ENCODE data around the gene GPX3. TPM values are rescaled to one million over a fixed set of nuclear protein-coding genes. Genes with fewer than 3 reads are reported as not detected.
A peak's percentile ranks its signal among the peaks of the same experiment; 100 is the strongest.

The GPX3 gene
- total RNA-seq, 1 experiment from 2014 or later = not detected

GRCh38 chr5:151052836-151053235, 32.4 kb downstream of the GPX3 start:
- no peak overlapping the region for H3K4me3 ChIP-seq (ENCODE audit: low read length)
- no peaks in the 10 kb centered on the region for H3K9me2 ChIP-seq (replicated peaks; ENCODE audit: insufficient read depth, low read length)
- peak overlapping the region; percentile 10; the same call in 1 of the 2 replicates for H3K9ac ChIP-seq (ENCODE audit: low read length)
- H3K4me1 ChIP-seq (ENCODE audit: low read length) = peaks cover 28% of the 10 kb centered on the region
- H3K27ac ChIP-seq (ENCODE audit: low read length) = peak overlapping the region; percentile 69
- H2AFZ ChIP-seq (ENCODE audit: low read length) = no peak overlapping the region
- H3K79me2 ChIP-seq (ENCODE audit: low read length) = peaks cover 14% of the 10 kb centered on the region
- no peaks in the 10 kb centered on the region for H3K27me3 ChIP-seq (ENCODE audit: low read length)
- peak; percentile 61 for DNase-seq
- H3K4me2 ChIP-seq (ENCODE audit: low read depth, low read length, poor library complexity, severe bottlenecking) = no peak overlapping the region
- peaks cover 39% of the 10 kb centered on the region for H3K36me3 ChIP-seq (ENCODE audit: insufficient read depth, low read length)
- no peaks in the 10 kb centered on the region for H4K20me1 ChIP-seq (ENCODE audit: insufficient read depth, low read depth, low read length)
- H3K9me3 ChIP-seq (ENCODE audit: low read length) = no peaks in the 10 kb centered on the region

- no peaks in the 10 kb centered on the region for H4K20me1 ChIP-seq (ENCODE audit: insufficient read depth, low read depth, low read length)
- no peak overlapping the region for H2AFZ ChIP-seq (ENCODE audit: low read length)
- peaks cover 37% of the 10 kb centered on the region for H3K4me1 ChIP-seq (ENCODE audit: low read length)
- no peaks in the 10 kb centered on the region for H3K27me3 ChIP-seq (ENCODE audit: low read length)
- H3K4me2 ChIP-seq (ENCODE audit: low read depth, low read length, poor library complexity, severe bottlenecking) = no peak overlapping the region
- peaks cover 22% of the 10 kb centered on the region for H3K79me2 ChIP-seq (ENCODE audit: low read length)
- H3K9me3 ChIP-seq (ENCODE audit: low read length) = no peaks in the 10 kb centered on the region
- no peak overlapping the region for H3K9ac ChIP-seq (ENCODE audit: low read length)
- no peak overlapping the region; the same call in 1 of the 2 replicates for H3K27ac ChIP-seq (ENCODE audit: low read length)
- DNase-seq = no peak
- H3K9me2 ChIP-seq (replicated peaks; ENCODE audit: insufficient read depth, low read length) = no peaks in the 10 kb centered on the region
- no peak overlapping the region for H3K4me3 ChIP-seq (ENCODE audit: low read length)
- peaks cover 41% of the 10 kb centered on the region; the same call in 1 of the 2 replicates for H3K36me3 ChIP-seq (ENCODE audit: insufficient read depth, low read length)
Observed at GRCh38 chr5:151053796-151054462, 33.5 kb downstream of the GPX3 start.

DNA sequence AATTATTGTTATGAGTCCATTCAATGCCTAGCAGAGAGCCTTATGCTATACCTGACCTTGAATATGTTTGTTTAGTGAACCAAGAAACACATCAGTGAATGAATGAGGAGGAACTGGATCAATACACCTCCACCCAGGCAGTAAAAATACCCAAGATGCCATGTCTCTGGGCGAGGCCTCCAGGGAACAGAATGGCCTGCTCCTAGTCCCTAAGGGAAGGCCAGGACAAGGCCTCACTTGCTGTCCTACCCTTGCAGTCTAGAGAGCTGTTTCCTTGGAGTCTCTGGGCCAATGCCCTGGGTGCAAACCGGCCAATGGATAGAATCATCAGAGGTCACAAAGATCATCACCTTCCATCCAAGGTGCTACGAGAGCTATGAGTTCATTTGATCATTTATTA, 34.3 kb downstream of the GPX3 start:
- Histone ChIP-seq H3K4me2 (ENCODE audit: low read depth, low read length, poor library complexity, severe bottlenecking) (no peak overlapping the region), H4K20me1 (ENCODE audit: insufficient read depth, low read depth, low read length) (no peaks in the 10 kb centered on the region), H3K9me2 (replicated peaks; ENCODE audit: insufficient read depth, low read length) (no peaks in the 10 kb centered on the region)

DNA sequence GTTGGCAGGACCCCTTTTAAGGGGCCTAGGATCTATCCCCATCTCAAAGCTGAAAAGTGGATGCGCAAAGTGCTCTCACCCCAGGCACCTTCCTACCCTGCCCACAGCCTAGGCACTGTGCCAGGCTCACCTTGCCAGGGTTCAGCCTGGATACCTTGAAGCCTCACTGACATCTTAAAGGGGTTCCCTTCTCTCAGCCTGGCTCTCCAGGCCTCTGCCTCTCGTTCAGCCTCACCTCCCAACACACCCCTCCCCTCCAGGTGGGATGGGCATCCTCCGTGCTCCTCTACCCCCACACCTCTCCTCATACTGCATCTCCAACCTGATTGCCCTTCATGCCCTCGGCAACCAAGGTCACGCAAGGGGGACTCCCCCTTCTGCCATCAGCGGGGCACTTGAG, 34.9 kb downstream of the GPX3 start:
- H3K27ac ChIP-seq (ENCODE audit: low read length) = no peak overlapping the region
- no peaks in the 10 kb centered on the region for H4K20me1 ChIP-seq (ENCODE audit: insufficient read depth, low read depth, low read length)
- H3K79me2 ChIP-seq (ENCODE audit: low read length) = peaks cover 22% of the 10 kb centered on the region
- no peaks in the 10 kb centered on the region for H3K9me3 ChIP-seq (ENCODE audit: low read length)
- no peak for DNase-seq
- peaks cover 32% of the 10 kb centered on the region; the same call in 1 of the 2 replicates for H3K36me3 ChIP-seq (ENCODE audit: insufficient read depth, low read length)
- H3K4me2 ChIP-seq (ENCODE audit: low read depth, low read length, poor library complexity, severe bottlenecking) = no peak overlapping the region
- H3K4me3 ChIP-seq (ENCODE audit: low read length) = no peak overlapping the region
- no peak overlapping the region for H3K9ac ChIP-seq (ENCODE audit: low read length)
- H3K4me1 ChIP-seq (ENCODE audit: low read length) = peaks cover 51% of the 10 kb centered on the region
- no peaks in the 10 kb centered on the region for H3K27me3 ChIP-seq (ENCODE audit: low read length)
- no peaks in the 10 kb centered on the region for H3K9me2 ChIP-seq (replicated peaks; ENCODE audit: insufficient read depth, low read length)
- no peak overlapping the region for H2AFZ ChIP-seq (ENCODE audit: low read length)

More for the DNA sequence above, 34.3 kb downstream of the GPX3 start:
- Histone ChIP-seq H3K9me3 (ENCODE audit: low read length) (no peaks in the 10 kb centered on the region), H3K4me3 (ENCODE audit: low read length) (no peak overlapping the region), H3K36me3 (ENCODE audit: insufficient read depth, low read length) (peaks cover 33% of the 10 kb centered on the region; the same call in 1 of the 2 replicates), H3K27me3 (ENCODE audit: low read length) (no peaks in the 10 kb centered on the region), H3K79me2 (ENCODE audit: low read length) (peaks cover 24% of the 10 kb centered on the region), H3K9ac (ENCODE audit: low read length) (no peak overlapping the region), H3K4me1 (ENCODE audit: low read length) (peaks cover 45% of the 10 kb centered on the region), H3K27ac (ENCODE audit: low read length) (0 out of 2 replicates have a peak overlapping the region, but pooled peaks have one; percentile 9), H2AFZ (ENCODE audit: low read length) (no peak overlapping the region)
- DNase-seq = no peak

DNA sequence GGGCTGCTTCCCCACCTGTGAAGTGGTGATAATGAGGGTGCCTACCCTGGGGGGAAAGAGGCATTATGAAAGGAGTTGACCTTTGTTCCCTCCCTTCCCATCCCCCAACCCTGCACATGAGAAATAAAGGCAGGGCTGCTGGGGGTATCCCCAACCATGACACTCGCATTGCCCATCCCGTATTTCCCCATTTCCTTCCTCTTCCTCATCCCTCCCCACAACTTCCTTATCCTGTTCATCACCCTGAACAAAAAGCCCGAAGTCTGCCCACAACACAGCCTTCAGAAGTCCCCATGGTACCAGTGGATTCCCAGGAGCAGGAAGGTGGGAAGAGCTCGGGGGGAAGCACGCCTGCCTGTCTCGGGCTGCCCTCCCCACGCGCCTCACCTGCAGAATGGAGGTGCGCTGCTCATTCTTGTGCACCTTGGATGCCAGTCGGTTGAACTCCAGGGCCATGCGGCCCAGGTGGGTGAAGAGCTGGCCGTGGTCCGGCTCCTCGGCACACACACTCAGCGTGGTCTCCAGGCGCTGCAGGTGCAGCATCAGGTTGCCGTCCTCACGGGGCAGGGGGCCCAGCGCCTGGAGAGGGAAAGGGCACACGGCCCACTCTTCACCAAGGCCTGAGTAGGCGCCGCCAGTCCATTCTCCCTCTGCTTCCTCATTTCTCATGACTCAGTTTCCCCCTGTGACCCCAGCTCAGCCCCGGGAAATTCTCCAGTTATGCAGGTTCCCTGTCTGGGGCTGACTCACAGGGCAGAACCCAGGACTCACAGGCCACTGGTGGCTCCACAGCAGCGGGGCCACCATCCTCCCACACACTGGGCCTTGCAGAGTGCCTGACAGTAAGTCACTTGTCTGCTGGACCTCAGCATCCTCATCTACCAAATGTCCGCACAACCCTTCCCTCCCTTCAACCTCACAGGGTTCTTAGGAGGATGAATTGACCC, 36.3 kb downstream of the GPX3 start:
- H3K27ac ChIP-seq (ENCODE audit: low read length) = no peak overlapping the region
- no peaks in the 10 kb centered on the region for H3K27me3 ChIP-seq (ENCODE audit: low read length)
- peaks cover 34% of the 10 kb centered on the region; the same call in 1 of the 2 replicates for H3K36me3 ChIP-seq (ENCODE audit: insufficient read depth, low read length)
- no peaks in the 10 kb centered on the region for H3K9me3 ChIP-seq (ENCODE audit: low read length)
- H3K79me2 ChIP-seq (ENCODE audit: low read length) = peaks cover 22% of the 10 kb centered on the region
- no peak overlapping the region for H2AFZ ChIP-seq (ENCODE audit: low read length)
- DNase-seq = no peak
- peaks cover 64% of the 10 kb centered on the region for H3K4me1 ChIP-seq (ENCODE audit: low read length)
- H3K9ac ChIP-seq (ENCODE audit: low read length) = no peak overlapping the region
- H3K4me3 ChIP-seq (ENCODE audit: low read length) = no peak overlapping the region
- no peaks in the 10 kb centered on the region for H4K20me1 ChIP-seq (ENCODE audit: insufficient read depth, low read depth, low read length)
- H3K4me2 ChIP-seq (ENCODE audit: low read depth, low read length, poor library complexity, severe bottlenecking) = no peak overlapping the region
- no peaks in the 10 kb centered on the region for H3K9me2 ChIP-seq (replicated peaks; ENCODE audit: insufficient read depth, low read length)

- Histone ChIP-seq H3K9me2 (replicated peaks; ENCODE audit: insufficient read depth, low read length) (no peaks in the 10 kb centered on the region), H3K79me2 (ENCODE audit: low read length) (peaks cover 22% of the 10 kb centered on the region), H3K9me3 (ENCODE audit: low read length) (no peaks in the 10 kb centered on the region), H3K4me3 (ENCODE audit: low read length) (no peak overlapping the region), H3K4me2 (ENCODE audit: low read depth, low read length, poor library complexity, severe bottlenecking) (peak overlapping the region; percentile 73), H3K4me1 (ENCODE audit: low read length) (peaks cover 67% of the 10 kb centered on the region), H3K27me3 (ENCODE audit: low read length) (no peaks in the 10 kb centered on the region), H2AFZ (ENCODE audit: low read length) (no peak overlapping the region), H3K9ac (ENCODE audit: low read length) (peak overlapping the region; percentile 65), H3K36me3 (ENCODE audit: insufficient read depth, low read length) (peaks cover 34% of the 10 kb centered on the region; the same call in 1 of the 2 replicates), H4K20me1 (ENCODE audit: insufficient read depth, low read depth, low read length) (no peaks in the 10 kb centered on the region), H3K27ac (ENCODE audit: low read length) (peak overlapping the region; percentile 96)
- no peak for DNase-seq
Observed at GRCh38 chr5:151058301-151058700, 37.9 kb downstream of the GPX3 start.

DNA sequence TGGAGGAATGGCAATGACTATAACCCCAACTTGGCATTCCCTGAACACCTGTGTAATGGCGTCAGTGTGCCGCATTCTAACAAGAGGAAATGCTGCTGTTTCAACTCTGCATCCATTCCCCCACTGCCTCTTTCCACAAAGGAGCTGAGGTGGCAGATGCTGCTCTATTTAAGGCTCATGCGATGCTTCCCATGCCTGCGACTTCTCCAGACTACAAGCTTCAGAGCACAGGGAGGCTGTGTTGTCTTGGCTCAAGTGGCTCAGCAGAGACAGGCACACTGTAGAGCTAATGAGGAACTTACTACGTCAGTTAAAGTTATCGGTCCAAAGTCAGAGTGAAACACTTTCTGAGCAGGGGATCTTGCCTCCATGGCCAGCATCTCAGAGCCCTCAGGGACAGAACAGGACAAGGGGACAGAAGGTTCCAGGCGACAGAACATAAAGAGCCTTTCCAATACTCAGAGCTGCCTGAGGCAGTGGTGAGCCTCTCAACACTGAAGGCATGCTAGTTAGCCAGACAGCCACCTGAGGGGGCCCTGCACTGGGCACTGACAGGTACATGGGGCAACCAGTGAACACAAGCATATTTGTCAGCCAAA, 38.6 kb downstream of the GPX3 start:
- Histone ChIP-seq H2AFZ (ENCODE audit: low read length) (no peak overlapping the region), H3K27me3 (ENCODE audit: low read length) (no peaks in the 10 kb centered on the region), H3K4me1 (ENCODE audit: low read length) (peaks cover 67% of the 10 kb centered on the region), H3K79me2 (ENCODE audit: low read length) (peaks cover 24% of the 10 kb centered on the region), H3K9me3 (ENCODE audit: low read length) (no peaks in the 10 kb centered on the region), H3K9ac (ENCODE audit: low read length) (peak overlapping the region; percentile 65), H3K4me2 (ENCODE audit: low read depth, low read length, poor library complexity, severe bottlenecking) (peak overlapping the region; percentile 73), H3K9me2 (replicated peaks; ENCODE audit: insufficient read depth, low read length) (no peaks in the 10 kb centered on the region), H3K27ac (ENCODE audit: low read length) (peak overlapping the region; percentile 96), H4K20me1 (ENCODE audit: insufficient read depth, low read depth, low read length) (no peaks in the 10 kb centered on the region), H3K4me3 (ENCODE audit: low read length) (peak overlapping the region; percentile 37; the same call in 1 of the 2 replicates), H3K36me3 (ENCODE audit: insufficient read depth, low read length) (peaks cover 34% of the 10 kb centered on the region; the same call in 1 of the 2 replicates)
- peak; percentile 78 for DNase-seq
